HL-60 (cell line): Measurements from ENCODE around the gene CYP27B1.

Experiments used
- DNase-seq, 2 experiments: peaks; one replicate each; pipeline ENCODE4 v3.0.0-alpha.2; 2010 to 2020; ENCODE audit warnings: low read depth in 1 of 2, low spot score in 1 of 2
- H3K27ac ChIP-seq: fragments of 250-450 bp; sonication (Bioruptor Pico); replicated peaks from 2 replicates; pipeline ENCODE4 v1.5.1; 2020; ENCODE audit warnings: mild to moderate bottlenecking, moderate library complexity
- H3K27me3 ChIP-seq: fragments of 250-450 bp; sonication (Bioruptor Pico); 2 replicates; pipeline ENCODE4 v1.5.1; 2021; ENCODE audit warnings: mild to moderate bottlenecking, moderate library complexity; ENCODE audit not compliant: insufficient read depth, poor library complexity, severe bottlenecking
- H3K4me3 ChIP-seq: replicated peaks from 2 replicates; pipeline ENCODE4 v1.5.1; 2011; ENCODE audit warnings: mild to moderate bottlenecking, control low read depth, low read length; ENCODE audit not compliant: insufficient read depth
- GABPA ChIP-seq: IDR thresholded peaks from 2 replicates; pipeline ENCODE4 v1.6.1; 2012; ENCODE audit warnings: low read depth
- POLR2AphosphoS5 ChIP-seq: IDR thresholded peaks from 2 replicates; pipeline ENCODE4 v1.6.1; 2012; ENCODE audit warnings: low read depth
- SPI1 ChIP-seq: IDR thresholded peaks from 2 replicates; pipeline ENCODE4 v1.6.1; 2012; ENCODE audit warnings: low read depth, mild to moderate bottlenecking, borderline replicate concordance
- TF ChIP-seq, protein P1 (sequence below): IDR thresholded peaks from one replicate; pipeline ENCODE4 v1.5.1; 2011; ENCODE audit warnings: low read length, control low read depth, inconsistent platforms; ENCODE audit not compliant: insufficient read depth
- TF ChIP-seq, protein P2 (sequence below): IDR thresholded peaks from 2 replicates; pipeline ENCODE4 v1.6.1; 2012; ENCODE audit warnings: low read depth; ENCODE audit not compliant: insufficient replicate concordance

The CYP27B1 gene

DNA sequence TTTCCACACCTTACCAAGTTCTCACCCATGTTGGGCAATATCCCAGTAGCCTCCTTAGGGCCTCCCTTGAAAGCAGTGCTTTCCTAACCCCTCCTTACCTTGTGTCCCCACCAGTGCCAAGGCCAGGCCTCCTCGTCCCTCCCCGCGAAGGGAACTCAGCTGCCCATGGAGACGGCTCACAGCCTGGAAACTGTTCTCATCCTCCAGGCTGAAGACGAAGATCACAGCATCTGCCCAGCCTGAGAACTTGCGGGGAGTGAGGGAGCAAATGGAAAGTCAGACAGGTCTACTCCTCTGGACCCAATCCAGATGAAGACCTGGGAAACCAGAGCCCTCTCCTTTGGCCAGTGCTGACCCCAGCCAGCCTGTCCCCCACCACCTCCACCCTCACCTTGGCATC lies 33.0 kb downstream of the CYP27B1 start:
- DNase-seq = no peak
- no peaks in the 10 kb centered on the region for H3K27me3 ChIP-seq
- TF ChIP-seq, protein P1, sequence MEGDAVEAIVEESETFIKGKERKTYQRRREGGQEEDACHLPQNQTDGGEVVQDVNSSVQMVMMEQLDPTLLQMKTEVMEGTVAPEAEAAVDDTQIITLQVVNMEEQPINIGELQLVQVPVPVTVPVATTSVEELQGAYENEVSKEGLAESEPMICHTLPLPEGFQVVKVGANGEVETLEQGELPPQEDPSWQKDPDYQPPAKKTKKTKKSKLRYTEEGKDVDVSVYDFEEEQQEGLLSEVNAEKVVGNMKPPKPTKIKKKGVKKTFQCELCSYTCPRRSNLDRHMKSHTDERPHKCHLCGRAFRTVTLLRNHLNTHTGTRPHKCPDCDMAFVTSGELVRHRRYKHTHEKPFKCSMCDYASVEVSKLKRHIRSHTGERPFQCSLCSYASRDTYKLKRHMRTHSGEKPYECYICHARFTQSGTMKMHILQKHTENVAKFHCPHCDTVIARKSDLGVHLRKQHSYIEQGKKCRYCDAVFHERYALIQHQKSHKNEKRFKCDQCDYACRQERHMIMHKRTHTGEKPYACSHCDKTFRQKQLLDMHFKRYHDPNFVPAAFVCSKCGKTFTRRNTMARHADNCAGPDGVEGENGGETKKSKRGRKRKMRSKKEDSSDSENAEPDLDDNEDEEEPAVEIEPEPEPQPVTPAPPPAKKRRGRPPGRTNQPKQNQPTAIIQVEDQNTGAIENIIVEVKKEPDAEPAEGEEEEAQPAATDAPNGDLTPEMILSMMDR = no peak
- no peak for TF ChIP-seq SPI1
- no peak for TF ChIP-seq POLR2AphosphoS5
- TF ChIP-seq, protein P2, sequence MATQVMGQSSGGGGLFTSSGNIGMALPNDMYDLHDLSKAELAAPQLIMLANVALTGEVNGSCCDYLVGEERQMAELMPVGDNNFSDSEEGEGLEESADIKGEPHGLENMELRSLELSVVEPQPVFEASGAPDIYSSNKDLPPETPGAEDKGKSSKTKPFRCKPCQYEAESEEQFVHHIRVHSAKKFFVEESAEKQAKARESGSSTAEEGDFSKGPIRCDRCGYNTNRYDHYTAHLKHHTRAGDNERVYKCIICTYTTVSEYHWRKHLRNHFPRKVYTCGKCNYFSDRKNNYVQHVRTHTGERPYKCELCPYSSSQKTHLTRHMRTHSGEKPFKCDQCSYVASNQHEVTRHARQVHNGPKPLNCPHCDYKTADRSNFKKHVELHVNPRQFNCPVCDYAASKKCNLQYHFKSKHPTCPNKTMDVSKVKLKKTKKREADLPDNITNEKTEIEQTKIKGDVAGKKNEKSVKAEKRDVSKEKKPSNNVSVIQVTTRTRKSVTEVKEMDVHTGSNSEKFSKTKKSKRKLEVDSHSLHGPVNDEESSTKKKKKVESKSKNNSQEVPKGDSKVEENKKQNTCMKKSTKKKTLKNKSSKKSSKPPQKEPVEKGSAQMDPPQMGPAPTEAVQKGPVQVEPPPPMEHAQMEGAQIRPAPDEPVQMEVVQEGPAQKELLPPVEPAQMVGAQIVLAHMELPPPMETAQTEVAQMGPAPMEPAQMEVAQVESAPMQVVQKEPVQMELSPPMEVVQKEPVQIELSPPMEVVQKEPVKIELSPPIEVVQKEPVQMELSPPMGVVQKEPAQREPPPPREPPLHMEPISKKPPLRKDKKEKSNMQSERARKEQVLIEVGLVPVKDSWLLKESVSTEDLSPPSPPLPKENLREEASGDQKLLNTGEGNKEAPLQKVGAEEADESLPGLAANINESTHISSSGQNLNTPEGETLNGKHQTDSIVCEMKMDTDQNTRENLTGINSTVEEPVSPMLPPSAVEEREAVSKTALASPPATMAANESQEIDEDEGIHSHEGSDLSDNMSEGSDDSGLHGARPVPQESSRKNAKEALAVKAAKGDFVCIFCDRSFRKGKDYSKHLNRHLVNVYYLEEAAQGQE = no peak
- no peak for TF ChIP-seq GABPA
- H3K27ac ChIP-seq = no peak overlapping the region
- H3K4me3 ChIP-seq = no peak overlapping the region

DNA sequence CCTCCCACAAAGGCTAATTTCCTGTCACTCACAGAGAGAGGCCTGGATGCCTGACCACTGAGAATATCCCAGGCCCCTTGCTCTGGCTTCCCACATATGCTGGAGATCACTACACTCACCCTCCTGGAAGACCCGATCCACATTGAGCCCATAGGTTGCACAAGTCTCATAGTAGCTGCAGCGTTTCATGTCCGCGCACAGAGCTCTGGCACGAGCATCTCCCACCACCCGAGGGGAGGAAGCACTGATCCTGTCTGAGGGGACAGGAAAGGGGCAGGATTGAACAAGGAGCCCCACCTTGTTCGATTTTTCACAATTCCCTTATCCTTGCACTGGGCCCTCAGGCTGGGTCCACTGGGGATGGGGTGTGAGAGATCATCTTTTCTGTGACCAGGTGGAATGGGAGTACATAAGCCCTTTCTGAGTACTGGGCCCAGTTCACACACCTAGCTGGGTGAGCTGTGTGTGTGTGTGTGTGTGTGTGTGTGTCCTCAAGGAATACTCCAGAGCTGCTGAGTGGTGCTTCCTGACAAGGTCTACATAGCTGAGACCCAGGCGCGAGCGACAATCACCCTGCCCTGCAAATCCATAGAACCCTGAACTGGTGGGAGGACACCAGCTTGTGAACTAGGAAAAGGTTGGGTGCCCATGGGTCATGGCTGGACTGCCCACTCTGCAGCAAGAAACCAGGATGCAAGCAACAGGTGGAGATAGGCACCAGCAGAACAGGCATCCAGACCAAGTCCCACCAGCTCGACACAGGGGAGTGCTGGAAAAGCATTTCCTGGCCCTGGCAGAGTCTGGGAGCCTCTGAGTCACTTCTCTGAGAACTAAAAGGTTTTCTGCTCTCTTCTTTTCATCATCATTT lies 33.9 kb downstream of the CYP27B1 start:
- TF ChIP-seq POLR2AphosphoS5 (no peak), GABPA (no peak), SPI1 (no peak)
- TF ChIP-seq, protein P2 = no peak
- TF ChIP-seq, protein P1 = no peak
- no peaks in the 10 kb centered on the region for H3K27me3 ChIP-seq
- no peak overlapping the region for H3K27ac ChIP-seq
- no peak for DNase-seq
- H3K4me3 ChIP-seq = no peak overlapping the region

DNA sequence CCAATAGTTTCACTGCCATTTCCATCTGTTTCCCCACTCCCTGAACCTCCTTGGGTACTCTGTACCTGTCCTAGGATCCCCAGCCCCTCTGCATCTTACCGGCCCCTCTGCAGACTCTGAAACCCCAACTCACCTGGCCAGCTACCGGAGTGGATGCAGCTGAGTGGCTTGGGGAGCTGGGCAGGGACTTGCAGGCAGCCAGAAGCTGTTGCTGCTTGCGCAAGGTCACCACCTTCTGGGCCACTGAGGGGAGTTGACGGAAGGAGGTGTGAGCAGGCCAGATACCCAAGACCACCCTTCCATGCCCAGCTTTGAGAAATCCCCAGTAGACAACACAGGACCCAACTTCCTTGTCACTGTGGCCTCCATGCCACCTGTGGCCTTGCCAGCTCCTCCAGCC lies 34.6 kb downstream of the CYP27B1 start:
- Histone ChIP-seq H3K27me3 (no peaks in the 10 kb centered on the region), H3K27ac (no peak overlapping the region), H3K4me3 (no peak overlapping the region)
- TF ChIP-seq POLR2AphosphoS5 = no peak
- TF ChIP-seq GABPA = no peak
- TF ChIP-seq, protein P2 = no peak
- TF ChIP-seq, protein P1 = no peak
- TF ChIP-seq SPI1 = no peak
- no peak for DNase-seq
